HG03575 (cell line): ENCODE data around the gene OR9K2.
"Not testable (repeated sequence)": the region's sequence is repeated elsewhere in the genome, so short reads cannot be mapped to it uniquely, and the experiment has no call there.

Experiments
- ATAC-seq: cut with Tn5 transposase; IDR thresholded peaks from one replicate; pipeline ENCODE4 v1.9.1; 2021; ENCODE audit not compliant: unreplicated experiment, insufficient number of reproducible peaks, low FRiP score; ENCODE audit errors: extremely low read depth

Gene OR9K2

GRCh38 chr12:55126106-55126505 lies at the start of gene OR9K2:
TSS of gene OR9K2 (plus strand) at chr12:55126406. CDS start at chr12:55129835, 3,429 bp downstream.
- no peak for ATAC-seq

GRCh38 chr12:55092579-55092978 lies 33.6 kb upstream of the OR9K2 start:
- ATAC-seq: no peak

- no peak for ATAC-seq
Observed at GRCh38 chr12:55112378-55112875, 13.8 kb upstream of the OR9K2 start.

- no peak for ATAC-seq
Observed at GRCh38 chr12:55116152-55116551, 10.1 kb upstream of the OR9K2 start.

- ATAC-seq: no peak
Observed at GRCh38 chr12:55132816-55133215, 6.6 kb downstream of the OR9K2 start.

- no peak for ATAC-seq
Observed at GRCh38 chr12:55142669-55143565, 16.7 kb downstream of the OR9K2 start.

- no peak for ATAC-seq
Observed at GRCh38 chr12:55143566-55143870, 17.3 kb downstream of the OR9K2 start.

- ATAC-seq: not testable (repeated sequence)
Observed at GRCh38 chr12:55167010-55167640, 40.9 kb downstream of the OR9K2 start.

- no peak for ATAC-seq
Observed at GRCh38 chr12:55171445-55171844, 45.2 kb downstream of the OR9K2 start.

GRCh38 chr12:55171846-55172245 lies 45.6 kb downstream of the OR9K2 start:
- ATAC-seq: not testable (repeated sequence)

GRCh38 chr12:55172686-55173085 lies 46.5 kb downstream of the OR9K2 start:
- no peak for ATAC-seq

- no peak for ATAC-seq
Observed at GRCh38 chr12:55173456-55173855, 47.2 kb downstream of the OR9K2 start.
